NCI-H748 treated with DMSO at 0.1 percent for 48 hours (cell line): ENCODE data around the gene SPAAR.
A peak's percentile ranks its signal among the peaks of the same experiment; 100 is the strongest.
"Not testable (repeated sequence)": the region's sequence is repeated elsewhere in the genome, so short reads cannot be mapped to it uniquely, and the experiment has no call there.

Source experiments
- DNase-seq: peaks from one replicate; lab custom pipeline; 2025; lab: John Stamatoyannopoulos, UW

The SPAAR gene, protein sequence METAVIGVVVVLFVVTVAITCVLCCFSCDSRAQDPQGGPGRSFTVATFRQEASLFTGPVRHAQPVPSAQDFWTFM

GRCh38 chr9:35909274-35909673, at the start of gene SPAAR:
Gene SPAAR (plus strand): TSS chr9:35909490. CDS start chr9:35910464, 974 bp downstream.
- DNase-seq: no peak

DNA sequence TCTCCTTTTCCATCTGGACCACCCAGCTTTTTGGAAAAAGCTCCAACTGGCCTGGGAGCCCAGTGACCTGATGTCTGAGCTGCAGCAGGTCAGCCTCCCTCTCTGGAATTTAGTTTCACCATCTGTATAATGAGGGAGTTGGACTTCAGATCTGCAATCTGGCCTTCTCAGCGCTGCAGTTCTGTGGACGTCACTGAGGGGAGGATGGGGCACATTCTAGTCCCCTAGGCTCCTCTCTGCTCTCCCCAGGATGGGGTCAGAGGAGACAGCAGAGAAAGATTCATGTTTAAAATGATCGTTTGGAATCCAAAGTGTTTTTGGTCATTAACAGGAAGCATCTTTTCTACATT, 49.3 kb upstream of the SPAAR start:
- no peak for DNase-seq

DNA sequence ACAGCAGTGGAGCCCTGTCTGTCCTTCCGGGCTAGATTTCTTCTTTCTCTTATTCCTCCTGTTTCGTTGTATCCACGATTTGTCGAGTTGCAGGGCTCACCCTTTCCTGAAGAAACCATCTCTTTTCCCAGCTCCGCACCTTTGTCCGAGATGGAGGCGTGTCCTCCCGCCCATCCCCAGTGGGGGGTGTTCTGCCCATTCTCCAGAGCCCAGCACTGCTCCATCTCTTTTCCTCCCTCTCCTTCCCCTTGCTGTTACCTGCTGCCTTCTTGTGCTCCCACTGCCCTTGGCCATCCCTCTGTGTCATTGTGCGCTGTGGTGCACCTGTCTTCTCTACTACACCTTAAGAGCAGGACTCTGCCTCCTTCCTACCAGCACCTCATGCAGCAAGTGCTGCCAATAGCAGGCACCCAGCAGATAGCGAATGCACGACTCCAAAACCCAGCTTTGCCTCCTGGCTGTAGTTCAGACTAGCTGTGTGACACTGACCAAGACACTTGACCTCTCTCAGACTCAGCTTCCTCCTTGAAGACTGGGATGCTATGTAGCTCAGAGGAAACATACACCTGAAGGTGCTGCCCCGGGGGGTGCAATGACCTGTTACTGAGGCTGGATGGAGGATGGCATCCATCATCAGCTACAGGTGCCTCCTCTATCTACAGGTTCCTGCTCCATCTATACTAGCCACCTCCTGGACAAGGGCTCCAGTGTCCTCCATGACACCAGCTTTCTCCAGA, 48.0 kb upstream of the SPAAR start:
- DNase-seq: no peak

DNA sequence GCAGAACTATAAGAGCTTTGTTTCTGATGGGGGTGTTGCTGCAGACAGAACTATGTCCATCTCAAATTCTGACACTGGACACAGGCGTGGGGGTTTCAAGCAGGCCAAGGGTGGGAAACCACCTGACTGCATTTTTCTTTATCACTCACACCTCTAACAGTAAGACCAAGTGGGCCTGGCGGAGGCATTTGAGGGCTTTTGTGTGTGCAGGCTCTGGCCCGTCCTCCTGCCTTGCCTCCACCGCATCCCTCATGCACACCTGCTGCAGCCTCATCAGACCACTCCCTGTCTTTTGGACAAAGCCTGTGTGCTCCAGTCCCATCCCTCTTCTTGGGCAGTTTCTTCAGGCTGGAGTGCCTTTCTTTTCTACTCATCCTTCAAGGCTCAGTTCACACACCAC, 47.0 kb upstream of the SPAAR start:
- no peak for DNase-seq

DNA sequence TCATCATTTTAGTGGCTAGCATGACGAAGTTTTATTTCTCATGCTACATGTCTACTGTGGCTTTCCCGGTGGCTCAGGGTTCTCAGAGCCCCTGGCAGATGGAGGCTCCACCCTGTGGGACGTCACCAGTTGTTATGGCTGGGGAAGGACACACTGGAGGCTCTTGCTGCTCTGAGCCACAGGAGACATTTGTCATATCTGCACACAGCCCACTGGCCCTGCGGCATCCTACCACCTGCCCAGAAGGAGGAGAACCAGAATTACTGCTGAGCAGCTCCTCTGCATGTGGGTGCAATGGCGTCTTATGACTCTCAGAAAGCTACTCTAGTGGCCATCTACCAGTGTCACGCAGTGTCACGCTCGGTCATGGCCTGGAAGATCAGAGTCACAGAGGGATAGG, 45.7 kb upstream of the SPAAR start:
- DNase-seq: no peak

DNA sequence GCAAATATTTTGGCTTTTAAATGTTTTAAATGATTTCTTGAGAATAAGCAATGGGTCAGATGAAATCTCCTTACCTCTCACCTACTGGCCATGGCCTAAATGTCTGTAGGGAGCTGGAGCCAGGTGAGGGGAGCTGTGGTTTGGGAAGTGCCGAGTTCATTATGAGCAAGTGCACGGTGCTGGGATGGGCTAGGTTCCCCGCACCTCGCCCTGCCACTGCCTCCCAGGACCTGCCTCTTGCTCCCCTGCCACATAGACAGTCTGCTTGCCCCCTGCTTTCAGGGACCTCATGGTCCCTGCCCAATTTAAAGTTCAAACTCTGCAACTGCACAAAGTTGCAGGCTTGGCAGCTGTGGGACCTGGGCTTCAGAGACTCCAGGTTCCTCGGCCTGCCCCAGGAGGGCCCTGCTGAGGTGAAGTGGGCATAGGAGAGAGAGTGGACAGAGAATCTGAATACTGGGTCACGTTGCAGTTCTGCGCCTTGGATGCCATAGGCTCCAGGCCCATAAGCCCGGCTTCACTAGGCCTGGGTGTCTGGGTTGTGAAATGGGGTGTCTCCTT, 44.5 kb upstream of the SPAAR start:
- DNase-seq: no peak

- no peak for DNase-seq
Measured at GRCh38 chr9:35867538-35867937, 41.8 kb upstream of the SPAAR start.

GRCh38 chr9:35868933-35869332, 40.4 kb upstream of the SPAAR start:
- no peak for DNase-seq

GRCh38 chr9:35869621-35870216, 39.6 kb upstream of the SPAAR start:
- DNase-seq: no peak

GRCh38 chr9:35870351-35870923, 38.9 kb upstream of the SPAAR start, which contains the start of gene OR13J1:
Gene OR13J1 (minus strand): TSS chr9:35870401. CDS start chr9:35870401, 0 bp downstream.
- DNase-seq: no peak

GRCh38 chr9:35871545-35871944, 37.7 kb upstream of the SPAAR start:
- DNase-seq: no peak

DNA sequence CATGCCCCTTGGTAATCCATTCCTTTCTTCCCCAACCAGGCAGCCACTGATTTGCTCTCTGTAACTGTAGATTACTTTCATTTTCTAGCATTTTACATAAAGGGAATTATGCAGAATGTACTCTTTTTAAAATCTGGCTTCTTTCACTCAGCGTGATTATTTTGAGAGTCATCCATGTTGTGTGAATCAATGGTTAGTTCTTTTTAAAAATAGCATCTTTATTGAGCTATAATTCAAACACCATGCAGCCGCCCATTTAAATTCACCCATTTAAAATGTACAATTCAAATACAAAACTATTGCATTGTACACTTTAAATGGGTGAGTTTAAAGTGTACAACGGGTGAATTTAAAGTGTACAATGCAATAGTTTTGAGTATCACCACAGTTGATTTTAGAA, 36.8 kb upstream of the SPAAR start:
- no peak for DNase-seq

- peak; percentile 50 for DNase-seq
Measured at GRCh38 chr9:35882263-35882848, 26.9 kb upstream of the SPAAR start.

DNA sequence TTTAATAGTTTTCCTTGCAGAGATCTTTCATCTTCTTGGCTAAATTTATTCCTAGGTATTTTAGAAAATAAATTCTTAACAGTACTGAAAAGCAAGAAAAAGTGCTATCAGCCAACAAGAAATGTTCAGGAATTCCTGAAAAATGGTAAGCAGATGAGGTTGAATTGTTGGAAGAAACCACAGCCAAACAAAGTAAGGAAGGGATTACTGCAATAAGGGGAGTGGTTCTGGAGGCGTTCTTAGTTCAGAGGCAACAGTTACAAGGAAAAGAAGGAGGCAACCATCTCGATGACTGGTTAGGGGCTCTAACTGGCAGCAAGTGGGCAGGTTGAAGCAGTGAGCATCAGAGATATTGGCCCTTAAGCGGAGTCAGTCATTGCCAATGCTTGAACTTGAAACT, 26.3 kb upstream of the SPAAR start:
- no peak for DNase-seq

DNA sequence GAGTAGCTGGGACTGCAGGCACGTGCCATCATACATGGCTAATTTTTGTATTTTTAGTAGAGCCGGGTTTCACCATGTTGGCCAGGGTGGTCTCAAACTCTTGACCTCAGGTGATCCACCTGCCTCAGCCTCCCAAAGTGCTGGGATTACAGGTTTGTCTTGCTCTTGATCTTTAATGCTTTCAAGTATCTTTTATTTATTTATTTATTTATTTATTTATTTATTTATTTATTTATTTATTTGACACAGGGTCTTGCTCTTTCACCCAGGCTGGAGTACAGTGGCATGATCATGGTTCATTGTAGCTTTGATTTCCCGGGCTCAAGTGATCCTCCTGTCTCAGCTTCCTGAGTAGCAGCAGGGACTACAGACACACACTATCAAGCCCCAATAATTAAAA, 24.4 kb upstream of the SPAAR start:
- DNase-seq: not testable (repeated sequence)

GRCh38 chr9:35891646-35892045, 17.6 kb upstream of the SPAAR start:
- no peak for DNase-seq

DNA sequence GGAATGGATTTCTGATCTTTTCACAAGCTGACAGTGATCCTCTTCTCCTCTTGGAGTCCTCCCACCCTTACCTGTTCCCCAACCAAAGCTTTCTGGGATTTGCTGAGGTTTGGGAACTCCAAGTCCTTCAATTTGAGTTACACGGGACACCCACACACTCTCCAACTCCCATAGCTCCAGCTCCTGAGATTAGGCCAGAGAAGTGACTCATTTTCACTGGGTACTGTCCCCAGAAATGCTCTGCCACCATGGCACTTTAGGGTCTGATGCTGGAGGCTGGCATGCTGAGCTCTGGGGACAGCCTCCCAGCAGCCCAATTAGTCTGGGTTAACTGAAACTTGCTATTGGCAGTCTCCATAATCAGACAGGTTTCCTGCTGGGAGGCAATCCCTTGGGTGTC, 17.2 kb upstream of the SPAAR start:
- no peak for DNase-seq

DNA sequence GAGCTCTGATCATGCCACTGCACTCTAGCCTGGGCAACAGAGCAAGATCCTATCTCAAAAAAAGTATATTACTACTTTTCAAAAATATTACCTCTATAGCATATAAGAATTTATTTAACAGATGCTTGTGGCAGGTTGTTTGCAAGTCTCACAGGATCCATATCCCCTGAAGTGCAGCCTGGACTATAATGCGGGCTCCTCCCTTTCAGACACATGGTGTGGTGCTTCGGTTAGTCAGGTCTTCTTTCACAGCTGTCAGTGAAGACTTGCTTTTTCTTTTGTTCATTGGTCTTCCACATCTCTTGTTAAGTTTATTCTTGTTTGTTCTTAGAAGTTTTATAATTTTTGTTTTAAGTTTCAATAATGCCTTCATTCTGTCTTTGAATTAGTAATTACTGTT, 12.7 kb upstream of the SPAAR start:
- no peak for DNase-seq

DNA sequence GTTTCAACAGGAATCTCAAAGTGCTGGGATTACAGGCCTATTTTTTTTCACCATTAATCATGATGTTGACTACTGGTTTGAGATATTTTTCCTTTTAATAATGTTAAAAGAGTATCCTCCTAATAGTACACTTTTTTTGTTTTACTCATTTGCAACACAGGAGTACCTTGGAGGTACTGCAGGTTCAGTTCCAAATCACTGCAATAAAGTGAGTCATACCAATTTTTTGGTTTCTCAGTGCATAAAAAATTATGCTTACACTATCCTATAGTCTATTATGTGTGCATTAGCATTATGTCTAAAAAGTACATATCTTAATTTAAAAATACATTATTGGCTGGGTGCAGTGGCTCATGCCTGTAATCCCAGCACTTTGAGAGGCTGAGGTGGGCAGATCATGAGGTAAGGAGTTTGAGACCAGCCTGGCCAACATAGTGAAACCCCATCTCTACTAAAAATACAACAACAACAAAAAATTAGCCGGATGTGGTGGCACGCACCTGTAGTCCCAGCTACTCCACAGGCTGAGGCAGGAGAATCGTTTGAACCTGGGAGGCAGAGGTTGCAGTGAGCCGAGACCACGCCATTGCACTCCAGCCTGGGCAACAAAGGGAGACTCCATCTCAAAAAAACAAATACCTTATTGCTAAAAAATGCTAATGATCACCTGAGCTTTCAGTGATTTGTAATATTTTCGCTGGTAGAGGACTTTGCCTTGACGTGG, 11.8 kb upstream of the SPAAR start:
- not testable (repeated sequence) for DNase-seq

- DNase-seq: no peak
Measured at GRCh38 chr9:35898337-35898736, 11.0 kb upstream of the SPAAR start.

GRCh38 chr9:35899021-35899420, 10.3 kb upstream of the SPAAR start:
- no peak for DNase-seq

- DNase-seq: peak; percentile 44
Measured at GRCh38 chr9:35903049-35903448, 6.2 kb upstream of the SPAAR start.
